ENCODE data around the gene GPI. TPM values are rescaled to one million over a fixed set of nuclear protein-coding genes. Genes with fewer than 3 reads are reported as not detected.

The GPI gene
- total and polyA plus RNA-seq, 5 experiments from 2014 or later: 107 to 179 (median 126) TPM

GRCh38 chr19:34416021-34416545, 51.1 kb downstream of the GPI start:
- ATAC-seq (no peak), DNase-seq (no peak)
- Mint-ChIP-seq H3K9me3 (no peaks in the 10 kb centered on the region), H3K36me3 (peaks cover 0 to 80% (median 4%) of the 10 kb centered on the region in 3 donors), H3K27ac (no peak overlapping the region), H3K4me1 (peaks cover 0 to 6% (median 5%) of the 10 kb centered on the region in 4 donors), H3K4me3 (no peak overlapping the region), H3K27me3 (no peaks in the 10 kb centered on the region)
- POLR2A ChIA-PET: no interaction called here

DNA sequence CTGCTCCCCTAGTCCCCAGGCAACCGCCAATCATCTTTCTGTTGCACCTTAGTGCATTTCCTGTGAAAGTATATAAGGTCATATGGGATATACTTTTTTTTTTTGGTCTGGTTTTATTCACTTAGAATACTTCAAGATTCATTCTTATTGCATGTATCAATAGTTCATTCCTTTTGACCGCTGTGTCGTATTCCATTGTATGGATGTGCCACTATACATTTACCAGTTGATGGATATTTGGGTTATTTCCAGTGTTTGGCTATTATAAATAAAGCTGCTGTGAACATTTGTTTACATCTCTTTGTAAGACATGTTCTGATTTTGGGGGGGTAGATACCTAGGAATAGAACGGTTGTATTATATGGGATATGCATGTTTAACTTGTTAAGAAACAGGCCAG, 53.3 kb downstream of the GPI start:
- DNase-seq: no peak
- H3K27me3 Mint-ChIP-seq: no peaks in the 10 kb centered on the region
- peak overlapping the region in 3 of 10 donors; percentile 4 to 51 (median 34) for H3K27ac Mint-ChIP-seq
- H3K36me3 Mint-ChIP-seq: peaks cover 0 to 82% (median 4%) of the 10 kb centered on the region in 3 donors
- POLR2A ChIA-PET: no interaction called here
- no peak for ATAC-seq
- H3K9me3 Mint-ChIP-seq: no peaks in the 10 kb centered on the region
- peaks cover 0 to 6% (median 5%) of the 10 kb centered on the region in 4 donors for H3K4me1 Mint-ChIP-seq
- H3K4me3 Mint-ChIP-seq: no peak overlapping the region

GRCh38 chr19:34426096-34426661, 61.2 kb downstream of the GPI start:
- H3K4me1 Mint-ChIP-seq: peaks cover 11 to 27% (median 20%) of the 10 kb centered on the region in 4 donors
- no peaks in the 10 kb centered on the region for H3K27me3 Mint-ChIP-seq
- peaks cover 0 to 42% (median 0%) of the 10 kb centered on the region in 3 donors for H3K36me3 Mint-ChIP-seq
- peak overlapping the region in 5 of 10 donors; percentile 15 to 59 (median 47) for H3K27ac Mint-ChIP-seq
- ATAC-seq (no peak), DNase-seq (no peak)
- H3K9me3 Mint-ChIP-seq: no peaks in the 10 kb centered on the region
- POLR2A ChIA-PET: interaction anchor here (1.0 to 2.3 kb wide), 2 partner anchors 14 to 61 kb away, joined by 3 to 18 read pairs; partner anchors contain the start of gene GPI
- peak overlapping the region in 3 of 10 donors; percentile 8 to 28 (median 26) for H3K4me3 Mint-ChIP-seq

- ATAC-seq (peak; percentile 43 to 57), DNase-seq (peak in 4 of 10 donors; percentile 16 to 65 (median 38))
- H3K9me3 Mint-ChIP-seq: no peaks in the 10 kb centered on the region
- H3K36me3 Mint-ChIP-seq: peaks cover 0 to 43% (median 0%) of the 10 kb centered on the region in 3 donors
- peak overlapping the region; percentile 86 to 98 (median 96) for H3K27ac Mint-ChIP-seq
- POLR2A ChIA-PET: interaction anchor here (0.6 to 2.3 kb wide), 10 partner anchors 14 to 257 kb away, joined by 3 to 18 read pairs (median 4); partner anchors contain the start of genes GPI and PDCD2L
- H3K27me3 Mint-ChIP-seq: no peaks in the 10 kb centered on the region
- peaks cover 11 to 42% (median 33%) of the 10 kb centered on the region in 4 donors for H3K4me1 Mint-ChIP-seq
- peak overlapping the region; percentile 92 to 98 (median 96) for H3K4me3 Mint-ChIP-seq
Observed at GRCh38 chr19:34428549-34429285, 63.7 kb downstream of the GPI start.

DNA sequence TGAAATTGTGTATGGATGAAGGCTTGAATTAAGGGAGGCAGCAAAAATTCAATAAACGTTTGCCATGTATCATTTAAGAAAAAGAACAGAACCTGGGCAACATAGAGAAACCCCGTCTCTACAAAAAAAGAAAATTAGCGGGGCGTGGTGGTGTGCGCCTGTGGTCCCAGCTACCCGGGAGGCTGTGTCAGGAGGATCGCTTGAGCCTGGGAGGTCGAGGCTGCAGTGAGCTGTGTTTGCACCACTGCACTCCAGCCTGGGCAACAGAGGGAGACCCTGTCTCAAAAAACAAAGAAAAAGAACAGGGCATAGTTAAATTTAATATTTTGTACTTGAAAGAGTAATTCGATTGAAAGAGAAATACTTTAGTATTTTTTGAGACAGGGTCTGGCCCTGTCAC, 64.6 kb downstream of the GPI start:
- Mint-ChIP-seq H3K4me3 (peak overlapping the region; percentile 92 to 98 (median 96)), H3K9me3 (no peaks in the 10 kb centered on the region), H3K4me1 (peaks cover 10 to 42% (median 34%) of the 10 kb centered on the region in 4 donors), H3K27ac (peak overlapping the region in 9 of 10 donors; percentile 53 to 98 (median 70)), H3K36me3 (peaks cover 0 to 43% (median 0%) of the 10 kb centered on the region in 3 donors), H3K27me3 (no peaks in the 10 kb centered on the region)
- POLR2A ChIA-PET: interaction anchor here (1.4 kb wide), 1 partner anchor 64 kb away, joined by 3 read pairs; no protein-coding TSS in a partner anchor
- DNase-seq (no peak), ATAC-seq (no peak)

DNA sequence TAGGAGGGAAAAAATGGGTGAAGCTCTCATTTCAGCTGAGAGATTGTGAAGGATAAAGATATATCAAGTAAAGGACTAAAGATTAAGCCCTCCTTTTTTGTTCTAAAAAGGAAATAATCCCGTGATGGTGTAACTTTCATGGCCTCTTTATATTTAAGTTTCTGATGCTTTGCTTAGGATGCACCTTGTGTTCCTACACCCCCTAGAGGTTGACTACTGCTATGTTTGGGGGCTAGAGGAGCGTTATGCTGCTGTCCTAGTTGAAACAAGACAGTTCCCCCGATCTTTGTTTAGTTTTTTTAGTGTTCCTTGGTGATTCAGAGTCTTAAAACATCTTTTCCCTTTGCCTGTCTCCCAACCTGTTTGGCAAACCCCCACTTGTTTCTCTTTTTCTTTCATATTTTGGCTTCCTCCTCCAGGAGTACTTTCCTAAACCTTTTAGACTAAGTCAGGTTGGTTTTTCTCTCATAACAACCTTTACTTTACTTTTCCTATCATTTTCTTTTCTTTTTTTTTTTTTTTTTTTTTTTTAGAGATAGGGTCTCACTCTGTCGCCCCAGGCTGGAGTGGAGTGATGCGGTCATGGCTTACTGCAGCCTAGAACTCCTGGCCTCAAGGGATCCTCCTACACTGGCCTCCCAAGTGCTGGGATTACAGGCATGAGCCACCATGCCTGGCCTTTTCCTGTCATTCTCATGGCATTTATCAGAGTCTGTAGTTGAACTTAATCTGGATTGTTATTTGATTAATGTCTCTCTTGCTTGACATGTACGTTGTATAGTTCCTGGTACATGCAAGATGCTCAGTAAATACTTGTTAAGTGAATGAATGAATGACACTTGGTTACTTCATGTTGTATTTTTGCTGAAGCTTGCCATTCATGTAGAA, 66.0 kb downstream of the GPI start:
- Mint-ChIP-seq H3K27me3 (no peaks in the 10 kb centered on the region), H3K27ac (peak overlapping the region; percentile 48 to 87 (median 78)), H3K4me1 (peaks cover 10 to 42% (median 34%) of the 10 kb centered on the region in 4 donors), H3K9me3 (no peaks in the 10 kb centered on the region), H3K4me3 (peak overlapping the region; percentile 26 to 98 (median 78)), H3K36me3 (peaks cover 0 to 46% (median 0%) of the 10 kb centered on the region in 3 donors)
- DNase-seq: peak in 9 of 10 donors; percentile 27 to 74 (median 57)
- POLR2A ChIA-PET: interaction anchor here (0.6 to 1.4 kb wide), 3 partner anchors 9 to 65 kb away, joined by 3 to 4 read pairs (median 3); no protein-coding TSS in a partner anchor
- ATAC-seq: peak; percentile 48 to 62

DNA sequence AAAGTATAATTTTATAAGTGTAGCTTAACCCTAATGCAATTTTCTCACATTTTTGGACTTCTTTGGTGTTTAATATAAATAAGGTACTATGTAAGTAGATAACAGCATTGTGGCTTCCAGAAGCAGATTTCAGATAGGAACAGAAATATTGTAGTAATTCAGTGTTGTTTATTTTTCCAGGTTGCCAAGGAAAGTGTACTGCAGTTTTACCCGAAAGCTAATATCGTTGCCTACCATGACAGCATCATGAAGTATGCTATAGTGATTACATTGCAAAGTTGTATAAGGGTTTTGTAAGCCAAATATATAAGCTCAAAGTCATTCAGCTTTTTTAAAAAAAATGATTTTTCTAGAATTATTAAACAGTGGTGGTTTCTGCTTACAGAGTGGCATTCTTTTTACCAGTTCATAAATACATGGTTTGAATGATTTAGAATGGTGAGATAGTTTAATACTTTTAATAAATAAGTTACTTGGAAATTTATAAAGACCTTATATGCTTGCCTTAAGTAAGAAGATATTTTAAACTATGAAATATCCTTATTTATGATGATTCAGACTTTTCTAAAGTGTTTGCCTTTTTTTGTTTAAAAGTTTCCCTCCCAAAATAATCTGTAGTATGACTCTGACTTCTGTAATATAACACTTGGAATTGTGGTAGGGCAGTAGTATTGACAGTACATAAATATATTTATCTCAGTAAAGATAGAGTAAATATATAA, 66.8 kb downstream of the GPI start:
- POLR2A ChIA-PET: interaction anchor here (0.6 to 1.2 kb wide), 2 partner anchors 9 to 25 kb away, joined by 3 to 4 read pairs; no protein-coding TSS in a partner anchor

GRCh38 chr19:34432797-34433196, 67.8 kb downstream of the GPI start:
- POLR2A ChIA-PET: no interaction called here

More for the DNA sequence above, 66.8 kb downstream of the GPI start:
- H3K4me3 Mint-ChIP-seq: no peak overlapping the region
- peaks cover 10 to 44% (median 34%) of the 10 kb centered on the region in 4 donors for H3K4me1 Mint-ChIP-seq
- H3K27ac Mint-ChIP-seq: no peak overlapping the region
- peaks cover 0 to 51% (median 3%) of the 10 kb centered on the region in 3 donors for H3K36me3 Mint-ChIP-seq
- DNase-seq (no peak), ATAC-seq (no peak)
- H3K9me3 Mint-ChIP-seq: no peaks in the 10 kb centered on the region
- no peaks in the 10 kb centered on the region for H3K27me3 Mint-ChIP-seq

DNA sequence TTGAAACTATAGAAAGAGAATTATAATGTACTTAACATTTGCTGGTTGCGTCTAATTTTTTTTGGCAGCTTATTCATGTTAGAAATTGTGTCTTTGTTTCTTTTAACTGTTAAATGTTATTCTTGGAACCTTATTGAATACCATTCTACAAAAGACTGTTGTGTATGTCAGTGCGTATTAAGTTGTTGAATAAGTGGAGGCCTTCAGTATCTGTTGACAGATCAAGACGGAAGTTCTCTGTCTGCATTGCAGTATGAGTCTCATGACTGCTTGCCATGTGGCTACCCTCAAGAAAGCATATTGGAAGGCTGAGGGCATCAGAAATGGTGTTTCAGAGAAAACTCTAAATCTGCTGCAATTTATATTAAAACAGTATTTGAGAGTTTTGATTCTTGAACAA, 71.7 kb downstream of the GPI start:
- DNase-seq: no peak
- H3K9me3 Mint-ChIP-seq: no peaks in the 10 kb centered on the region
- no peak for ATAC-seq
- H3K4me1 Mint-ChIP-seq: peaks cover 0 to 18% (median 10%) of the 10 kb centered on the region in 4 donors
- H3K27ac Mint-ChIP-seq: no peak overlapping the region
- H3K36me3 Mint-ChIP-seq: peaks cover 0 to 91% (median 9%) of the 10 kb centered on the region in 3 donors
- no peaks in the 10 kb centered on the region for H3K27me3 Mint-ChIP-seq
- no peak overlapping the region for H3K4me3 Mint-ChIP-seq
- POLR2A ChIA-PET: interaction anchor here (0.6 kb wide), 1 partner anchor 22 kb away, joined by 4 read pairs; no protein-coding TSS in a partner anchor

More at GRCh38 chr19:34432797-34433196, 67.8 kb downstream of the GPI start:
- no peaks in the 10 kb centered on the region for H3K27me3 Mint-ChIP-seq
- H3K4me1 Mint-ChIP-seq: peaks cover 10 to 42% (median 34%) of the 10 kb centered on the region in 4 donors
- no peak for DNase-seq
- no peaks in the 10 kb centered on the region for H3K9me3 Mint-ChIP-seq
- H3K36me3 Mint-ChIP-seq: peaks cover 0 to 59% (median 3%) of the 10 kb centered on the region in 3 donors
- ATAC-seq: no peak
- H3K4me3 Mint-ChIP-seq: peak overlapping the region in 1 of 10 donors; percentile 41
- H3K27ac Mint-ChIP-seq: peak overlapping the region in 1 of 10 donors; percentile 21

DNA sequence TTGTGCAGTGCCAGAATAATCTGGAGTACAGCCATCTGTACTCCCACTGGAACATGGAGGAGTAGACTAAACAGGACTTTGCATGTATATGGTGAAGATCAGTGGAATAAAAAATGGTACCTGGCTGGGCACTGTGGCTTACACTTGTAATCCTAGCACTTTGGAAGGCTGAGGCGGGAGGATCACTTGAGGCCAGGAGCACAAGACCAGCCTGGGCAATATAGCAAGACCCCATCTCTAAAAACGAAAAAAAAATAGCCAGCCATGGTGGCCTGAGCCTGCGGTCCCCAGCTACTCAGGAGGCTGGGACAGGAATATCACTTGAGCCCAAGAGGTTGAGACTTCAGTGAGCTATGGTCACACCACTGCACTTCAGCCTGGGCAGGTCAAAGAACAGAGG, 83.2 kb downstream of the GPI start:
- H3K9me3 Mint-ChIP-seq: no peaks in the 10 kb centered on the region

More for the DNA sequence above, 83.2 kb downstream of the GPI start:
- no peak for ATAC-seq
- peaks cover 5 to 91% (median 29%) of the 10 kb centered on the region in 3 donors for H3K36me3 Mint-ChIP-seq
- H3K27ac Mint-ChIP-seq: peak overlapping the region in 6 of 10 donors; percentile 8 to 78 (median 40)
- POLR2A ChIA-PET: no interaction called here
- H3K4me1 Mint-ChIP-seq: peaks cover 0 to 17% (median 10%) of the 10 kb centered on the region in 4 donors
- H3K4me3 Mint-ChIP-seq: no peak overlapping the region
- no peak for DNase-seq
- no peaks in the 10 kb centered on the region for H3K27me3 Mint-ChIP-seq

All from naive thymus-derived CD8-positive, alpha-beta T cell (primary cell).